ENCODE data around the gene LPP.
"Not testable (repeated sequence)": the region's sequence is repeated elsewhere in the genome, so short reads cannot be mapped to it uniquely, and the experiment has no call there.

Gene LPP

GRCh38 chr3:188624828-188625227, 470.9 kb downstream of the LPP start:
- no peak for DNase-seq

- no peak for DNase-seq
Measured at GRCh38 chr3:188627652-188628051, 473.7 kb downstream of the LPP start.

- DNase-seq = no peak
Measured at GRCh38 chr3:188631291-188632010, 477.5 kb downstream of the LPP start.

- DNase-seq = no peak
Measured at GRCh38 chr3:188633206-188633605, 479.2 kb downstream of the LPP start.

- DNase-seq = no peak
Measured at GRCh38 chr3:188634285-188634684, 480.3 kb downstream of the LPP start.

GRCh38 chr3:188635258-188636042, 481.5 kb downstream of the LPP start:
- DNase-seq = no peak

GRCh38 chr3:188636292-188636691, 482.3 kb downstream of the LPP start:
- DNase-seq = not testable (repeated sequence)

GRCh38 chr3:188641076-188641475, 487.1 kb downstream of the LPP start:
- no peak for DNase-seq

GRCh38 chr3:188643736-188644135, 489.8 kb downstream of the LPP start:
- no peak for DNase-seq

GRCh38 chr3:188646592-188646991, 492.6 kb downstream of the LPP start:
- DNase-seq = no peak

GRCh38 chr3:188647237-188647636, 493.3 kb downstream of the LPP start:
- DNase-seq = no peak

GRCh38 chr3:188649521-188649920, 495.6 kb downstream of the LPP start:
- DNase-seq = no peak

GRCh38 chr3:188656196-188656982, 502.4 kb downstream of the LPP start:
- no peak for DNase-seq

GRCh38 chr3:188658606-188659005, 504.6 kb downstream of the LPP start:
- DNase-seq = no peak

- no peak for DNase-seq
Measured at GRCh38 chr3:188659449-188660090, 505.6 kb downstream of the LPP start.

GRCh38 chr3:188660415-188660814, 506.5 kb downstream of the LPP start:
- no peak for DNase-seq

GRCh38 chr3:188661806-188662205, 507.8 kb downstream of the LPP start:
- no peak for DNase-seq

GRCh38 chr3:188662214-188662613, 508.3 kb downstream of the LPP start:
- no peak for DNase-seq

GRCh38 chr3:188662795-188663194, 508.8 kb downstream of the LPP start:
- no peak for DNase-seq

- no peak for DNase-seq
Measured at GRCh38 chr3:188663839-188664238, 509.9 kb downstream of the LPP start.

- no peak for DNase-seq
Measured at GRCh38 chr3:188664795-188665194, 510.8 kb downstream of the LPP start.

GRCh38 chr3:188667926-188668325, 514.0 kb downstream of the LPP start:
- no peak for DNase-seq

- DNase-seq = no peak
Measured at GRCh38 chr3:188670446-188670845, 516.5 kb downstream of the LPP start.

Data from DMS79 treated with DMSO at 0.1 percent for 48 hours (cell line).